Heart left ventricle (tissue), 13 donors: ENCODE data around the gene SFRP4.

Experiments used
- POLR2A ChIP-seq, 2 donors: fragments of 450-650 bp; IDR thresholded peaks; one replicate each; pipeline ENCODE4 v1.6.1; 2017; ENCODE audit warnings: antibody characterized with exemption in 2 of 2, mild to moderate bottlenecking in 2 of 2, moderate library complexity in 2 of 2
- TF ChIP-seq, protein P1 (sequence below), 12 donors: fragments of 200-600 bp; sonication (generic) in 4 of 12; IDR thresholded peaks; one replicate each; pipeline versions ENCODE4 v1.5.0 to v1.8.0; 2018 to 2022; ENCODE audit warnings: antibody characterized with exemption in 12 of 12, mild to moderate bottlenecking in 5 of 12
- donor health status: ischemic (EF 13 %, LVEDD 7.1; RV severe dilation, severe dysfunction).
- donor health status: DM: no; HTN: yes; CAD: no.
- donor health status: DM: no; HTN: no; CAD: no.
- donor health status: ischemic (EF 25% LVEDD 6.9; RV normal size, moderate dysfunction).
- donor health status: ischemic (EF 25% LVEDD 5.7; RV mildly dilated, moderate dysfunction).
- donor health status: ischemic (EF 35%, LVEDD 5.7; RV mildly dilated, moderate dysfunction).
- donor health status: nonischemic (EF 11% LVEDD 7.7; RV severe dilation, severe dysfunction).
- donor health status: DM: yes; HTN: yes; CAD: no.
- donor health status: PGD.
- donor health status: ischemic (EF 29% LVEDD 5.4; RV normal size, mild dysfunction).
- donor health status: nonischemic (EF 23%, LVEDD 6.1; RV moderate dilation, normal function).

DNA sequence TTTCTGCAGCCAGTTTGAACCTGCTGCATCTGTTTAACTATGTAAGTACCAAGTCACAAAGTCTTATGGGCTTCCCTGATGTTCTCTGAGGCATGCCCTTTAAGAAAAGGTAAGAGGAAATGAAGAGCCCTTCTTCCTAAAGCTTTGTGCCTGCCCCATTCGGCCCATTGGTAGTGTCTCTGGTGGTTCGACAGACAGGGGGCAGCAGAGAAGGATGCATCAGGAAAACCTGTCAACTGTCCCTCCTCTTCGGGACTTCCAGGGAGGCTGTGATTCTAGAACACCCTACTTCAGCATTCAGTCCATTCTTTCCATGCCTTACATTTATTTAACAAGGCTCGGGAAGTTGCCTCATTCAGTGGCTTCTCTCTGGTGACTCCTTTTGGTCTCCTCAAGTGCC lies 1.9 kb upstream of the SFRP4 start:
- TF ChIP-seq, protein P1, sequence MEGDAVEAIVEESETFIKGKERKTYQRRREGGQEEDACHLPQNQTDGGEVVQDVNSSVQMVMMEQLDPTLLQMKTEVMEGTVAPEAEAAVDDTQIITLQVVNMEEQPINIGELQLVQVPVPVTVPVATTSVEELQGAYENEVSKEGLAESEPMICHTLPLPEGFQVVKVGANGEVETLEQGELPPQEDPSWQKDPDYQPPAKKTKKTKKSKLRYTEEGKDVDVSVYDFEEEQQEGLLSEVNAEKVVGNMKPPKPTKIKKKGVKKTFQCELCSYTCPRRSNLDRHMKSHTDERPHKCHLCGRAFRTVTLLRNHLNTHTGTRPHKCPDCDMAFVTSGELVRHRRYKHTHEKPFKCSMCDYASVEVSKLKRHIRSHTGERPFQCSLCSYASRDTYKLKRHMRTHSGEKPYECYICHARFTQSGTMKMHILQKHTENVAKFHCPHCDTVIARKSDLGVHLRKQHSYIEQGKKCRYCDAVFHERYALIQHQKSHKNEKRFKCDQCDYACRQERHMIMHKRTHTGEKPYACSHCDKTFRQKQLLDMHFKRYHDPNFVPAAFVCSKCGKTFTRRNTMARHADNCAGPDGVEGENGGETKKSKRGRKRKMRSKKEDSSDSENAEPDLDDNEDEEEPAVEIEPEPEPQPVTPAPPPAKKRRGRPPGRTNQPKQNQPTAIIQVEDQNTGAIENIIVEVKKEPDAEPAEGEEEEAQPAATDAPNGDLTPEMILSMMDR (IDR thresholded peaks at IDR 0.05) = peak in 2 of 12 donors; percentile 6 to 15
- no peak for TF ChIP-seq POLR2A (IDR thresholded peaks at IDR 0.05)
